WTC11 (cell line): ENCODE data around the gene FOXP1. TPM values are rescaled to one million over a fixed set of nuclear protein-coding genes. Genes with fewer than 3 reads are reported as not detected.

Source experiments
- ATAC-seq: fragments of 200-7000 bp; cut with Tn5 transposase; 2 replicates; pipeline ENCODE4 v1.10.0; 2021; ENCODE audit warnings: mild to moderate bottlenecking, moderate library complexity
- CTCF ChIA-PET: fragments of 300-600 bp; sonication (Branson Sonifier 250); formaldehyde crosslinking; loops from one replicate; lab custom pipeline; 2021; ENCODE audit warnings: antibody characterized with exemption; lab: Charles Lee
- POLR2A ChIA-PET: fragments of 350-600 bp; sonication (Branson Sonifier 250); formaldehyde crosslinking; loops from one replicate; lab custom pipeline; 2021; ENCODE audit warnings: antibody characterized with exemption; lab: Charles Lee
- DNase-seq: peaks from one replicate; pipeline ENCODE4 v3.0.0; 2021; ENCODE audit warnings: low spot score
- H3K27ac Mint-ChIP-seq: 2 replicates; pipeline ENCODE4 v1.8.0; 2021; ENCODE audit warnings: mixed read lengths
- H3K27me3 Mint-ChIP-seq: 2 replicates; pipeline ENCODE4 v1.8.0; 2021; ENCODE audit warnings: low read depth, mild to moderate bottlenecking, moderate library complexity, mixed read lengths
- H3K36me3 Mint-ChIP-seq: 2 replicates; pipeline ENCODE4 v1.8.0; 2021; ENCODE audit warnings: mixed read lengths
- H3K4me1 Mint-ChIP-seq: 2 replicates; pipeline ENCODE4 v1.8.0; 2022; ENCODE audit warnings: mixed read lengths
- H3K4me3 Mint-ChIP-seq: 2 replicates; pipeline ENCODE4 v1.8.0; 2021; ENCODE audit warnings: mild to moderate bottlenecking, moderate library complexity, mixed read lengths
- H3K9me3 Mint-ChIP-seq: 2 replicates; pipeline ENCODE4 v1.8.0; 2021; ENCODE audit warnings: mixed read lengths
- CREM ChIP-seq: sonication (generic); formaldehyde crosslinking; IDR thresholded peaks from 2 replicates; pipeline ENCODE4 v1.8.1; 2022; ENCODE audit warnings: mild to moderate bottlenecking, missing genetic modification reagents, moderate library complexity
- ELF4 ChIP-seq: sonication (generic); formaldehyde crosslinking; IDR thresholded peaks from 2 replicates; pipeline ENCODE4 v1.8.1; 2022; ENCODE audit warnings: low read depth, mild to moderate bottlenecking, moderate library complexity, missing genetic modification reagents
- EMX1 ChIP-seq: fragments of 250-450 bp; sonication (Bioruptor Pico); IDR thresholded peaks from 2 replicates; pipeline ENCODE4 v1.8.0; 2021; ENCODE audit warnings: mild to moderate bottlenecking
- ESRRA ChIP-seq: sonication (generic); formaldehyde crosslinking; IDR thresholded peaks from 2 replicates; pipeline ENCODE4 v1.8.1; 2022; ENCODE audit warnings: mild to moderate bottlenecking, missing genetic modification reagents, borderline replicate concordance
- FOXJ3 ChIP-seq: sonication (generic); formaldehyde crosslinking; IDR thresholded peaks from 2 replicates; pipeline ENCODE4 v1.9.0; 2021; ENCODE audit warnings: missing genetic modification reagents, mild to moderate bottlenecking, borderline replicate concordance
- FOXP1 ChIP-seq: sonication (generic); formaldehyde crosslinking; IDR thresholded peaks from 2 replicates; pipeline ENCODE4 v1.8.0; 2022; ENCODE audit warnings: missing genetic modification reagents, mild to moderate bottlenecking, moderate library complexity, borderline replicate concordance
- GTF2I ChIP-seq: fragments of 250-450 bp; sonication (Bioruptor Pico); conservative IDR thresholded peaks from 2 replicates; pipeline ENCODE4 v1.4.0; 2021; ENCODE audit warnings: mild to moderate bottlenecking
- MYBL2 ChIP-seq: sonication (generic); formaldehyde crosslinking; IDR thresholded peaks from 2 replicates; pipeline ENCODE4 v1.8.1; 2023; ENCODE audit warnings: mild to moderate bottlenecking, moderate library complexity, missing genetic modification reagents
- RELA ChIP-seq: sonication (generic); formaldehyde crosslinking; IDR thresholded peaks from 2 replicates; pipeline ENCODE4 v1.8.1; 2022; ENCODE audit warnings: missing genetic modification reagents, mild to moderate bottlenecking, borderline replicate concordance
- SMAD3 ChIP-seq: sonication (generic); formaldehyde crosslinking; IDR thresholded peaks from 2 replicates; pipeline ENCODE4 v1.8.0; 2022; ENCODE audit warnings: missing genetic modification reagents, mild to moderate bottlenecking, borderline replicate concordance
- ZNF121 ChIP-seq: sonication (generic); formaldehyde crosslinking; IDR thresholded peaks from 2 replicates; pipeline ENCODE4 v1.8.0; 2023; ENCODE audit warnings: missing genetic modification reagents
- ZNF317 ChIP-seq: sonication (generic); formaldehyde crosslinking; IDR thresholded peaks from 2 replicates; pipeline ENCODE4 v1.8.1; 2023; ENCODE audit warnings: low read depth, mild to moderate bottlenecking, moderate library complexity, missing genetic modification reagents, borderline replicate concordance
- ZNF416 ChIP-seq: fragments of 250-450 bp; sonication (Bioruptor Pico); IDR thresholded peaks from 2 replicates; pipeline ENCODE4 v1.9.0; 2021; ENCODE audit warnings: mild to moderate bottlenecking, inconsistent platforms
- ZNF671 ChIP-seq: fragments of 250-450 bp; sonication (Bioruptor Pico); IDR thresholded peaks from 2 replicates; pipeline ENCODE4 v1.8.0; 2021; ENCODE audit warnings: mild to moderate bottlenecking
- total RNA-seq: library from RNA; stranded (reverse); gene quantifications from 3 replicates; pipeline ENCODE4 v1.2.3, GENCODE V29; 2021
- TF ChIP-seq, protein P1 (sequence below): sonication (generic); formaldehyde crosslinking; IDR thresholded peaks from 2 replicates; pipeline ENCODE4 v1.8.1; 2023; ENCODE audit warnings: mild to moderate bottlenecking, missing genetic modification reagents, borderline replicate concordance
- TF ChIP-seq, protein P2 (sequence below): sonication (generic); formaldehyde crosslinking; IDR thresholded peaks from 2 replicates; pipeline ENCODE4 v1.8.1; 2022; ENCODE audit warnings: mild to moderate bottlenecking, moderate library complexity, missing genetic modification reagents
- TF ChIP-seq, protein P3 (sequence below): sonication (generic); formaldehyde crosslinking; conservative IDR thresholded peaks from 2 replicates; pipeline ENCODE4 v1.8.1; 2023; ENCODE audit warnings: mild to moderate bottlenecking, low read depth, missing genetic modification reagents, moderate library complexity
- TF ChIP-seq, protein P4 (sequence below): sonication (generic); formaldehyde crosslinking; IDR thresholded peaks from 2 replicates; pipeline ENCODE4 v1.8.0; 2022; ENCODE audit warnings: mild to moderate bottlenecking, missing genetic modification reagents
- TF ChIP-seq, protein P5 (sequence below): sonication (generic); formaldehyde crosslinking; IDR thresholded peaks from 2 replicates; pipeline ENCODE4 v1.8.0; 2023; ENCODE audit warnings: missing genetic modification reagents, mild to moderate bottlenecking, borderline replicate concordance
- TF ChIP-seq, protein P6 (sequence below): sonication (generic); formaldehyde crosslinking; IDR thresholded peaks from 2 replicates; pipeline ENCODE4 v1.8.1; 2023; ENCODE audit warnings: mild to moderate bottlenecking, missing genetic modification reagents

FOXP1 gene
- total RNA-seq, 1 experiment from 2014 or later, result 25.8 TPM

DNA sequence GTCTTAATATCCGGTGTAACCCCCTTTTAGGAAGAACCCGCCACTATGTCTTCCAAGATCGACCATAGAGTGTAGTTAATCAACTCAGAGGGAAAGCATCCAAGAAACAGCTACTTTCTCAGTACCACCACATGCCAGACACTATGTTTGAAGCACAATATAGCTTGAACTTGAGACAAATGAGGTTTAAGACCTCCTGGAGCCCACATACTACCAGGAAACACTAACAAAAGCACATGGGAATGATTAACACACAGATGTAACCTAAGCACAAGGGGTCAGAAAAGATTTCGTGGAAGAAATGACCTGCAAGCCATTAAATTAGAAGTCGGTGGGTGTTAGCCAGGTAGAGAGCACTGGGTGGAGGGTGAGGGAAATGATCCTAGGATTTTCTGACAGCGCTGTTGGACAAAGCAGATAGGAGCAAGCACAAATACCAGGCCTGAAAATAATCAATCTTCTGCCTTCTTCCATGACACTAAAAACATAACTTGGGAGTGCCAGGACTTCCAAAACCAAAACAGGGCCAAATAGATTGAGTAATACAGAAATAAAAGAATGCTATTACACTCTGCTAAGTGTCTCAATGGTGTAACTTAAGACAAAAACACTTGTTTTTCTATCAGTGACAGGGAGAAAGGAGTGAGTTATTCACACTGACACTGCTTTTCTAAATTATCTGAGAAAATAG is 213.7 kb downstream of the FOXP1 start (continued):
- TF ChIP-seq, protein P1, sequence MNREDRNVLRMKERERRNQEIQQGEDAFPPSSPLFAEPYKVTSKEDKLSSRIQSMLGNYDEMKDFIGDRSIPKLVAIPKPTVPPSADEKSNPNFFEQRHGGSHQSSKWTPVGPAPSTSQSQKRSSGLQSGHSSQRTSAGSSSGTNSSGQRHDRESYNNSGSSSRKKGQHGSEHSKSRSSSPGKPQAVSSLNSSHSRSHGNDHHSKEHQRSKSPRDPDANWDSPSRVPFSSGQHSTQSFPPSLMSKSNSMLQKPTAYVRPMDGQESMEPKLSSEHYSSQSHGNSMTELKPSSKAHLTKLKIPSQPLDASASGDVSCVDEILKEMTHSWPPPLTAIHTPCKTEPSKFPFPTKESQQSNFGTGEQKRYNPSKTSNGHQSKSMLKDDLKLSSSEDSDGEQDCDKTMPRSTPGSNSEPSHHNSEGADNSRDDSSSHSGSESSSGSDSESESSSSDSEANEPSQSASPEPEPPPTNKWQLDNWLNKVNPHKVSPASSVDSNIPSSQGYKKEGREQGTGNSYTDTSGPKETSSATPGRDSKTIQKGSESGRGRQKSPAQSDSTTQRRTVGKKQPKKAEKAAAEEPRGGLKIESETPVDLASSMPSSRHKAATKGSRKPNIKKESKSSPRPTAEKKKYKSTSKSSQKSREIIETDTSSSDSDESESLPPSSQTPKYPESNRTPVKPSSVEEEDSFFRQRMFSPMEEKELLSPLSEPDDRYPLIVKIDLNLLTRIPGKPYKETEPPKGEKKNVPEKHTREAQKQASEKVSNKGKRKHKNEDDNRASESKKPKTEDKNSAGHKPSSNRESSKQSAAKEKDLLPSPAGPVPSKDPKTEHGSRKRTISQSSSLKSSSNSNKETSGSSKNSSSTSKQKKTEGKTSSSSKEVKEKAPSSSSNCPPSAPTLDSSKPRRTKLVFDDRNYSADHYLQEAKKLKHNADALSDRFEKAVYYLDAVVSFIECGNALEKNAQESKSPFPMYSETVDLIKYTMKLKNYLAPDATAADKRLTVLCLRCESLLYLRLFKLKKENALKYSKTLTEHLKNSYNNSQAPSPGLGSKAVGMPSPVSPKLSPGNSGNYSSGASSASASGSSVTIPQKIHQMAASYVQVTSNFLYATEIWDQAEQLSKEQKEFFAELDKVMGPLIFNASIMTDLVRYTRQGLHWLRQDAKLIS, result no peak
- TF ChIP-seq CREM (CRISPR knock-in tag) (no peak), ZNF317 (CRISPR knock-in tag) (no peak), ELF4 (CRISPR knock-in tag) (no peak), FOXJ3 (CRISPR knock-in tag) (no peak), SMAD3 (CRISPR knock-in tag) (no peak)

DNA sequence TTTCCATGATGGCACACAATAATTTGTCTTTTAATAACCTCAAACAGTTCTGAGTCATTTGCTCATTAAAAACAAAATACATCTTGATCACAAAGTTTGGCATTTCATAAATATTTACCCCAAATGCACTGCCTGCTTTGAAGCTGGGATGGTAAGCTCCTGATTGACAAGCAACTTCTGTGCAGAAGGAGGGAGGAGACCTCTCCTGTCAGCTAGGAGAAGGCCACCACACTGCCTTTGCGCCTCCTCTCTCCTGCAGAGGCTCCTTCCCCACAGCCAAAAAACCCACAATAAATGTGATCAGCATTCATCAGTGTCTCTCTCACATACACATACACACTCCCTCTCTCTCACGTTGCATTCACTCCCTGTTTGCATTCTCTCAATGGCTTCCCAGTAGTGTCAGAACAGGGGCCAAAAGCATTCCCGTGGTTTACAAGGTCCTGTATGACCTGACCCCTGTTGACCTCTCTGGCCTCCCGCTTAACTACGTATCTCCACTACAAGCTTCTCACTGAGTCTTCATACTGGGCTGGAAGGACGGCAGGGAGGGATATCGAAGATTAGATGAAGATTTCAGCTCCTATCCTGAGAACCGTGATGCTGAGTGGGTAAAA is 216.4 kb downstream of the FOXP1 start:
- POLR2A ChIA-PET, result no interaction called here
- CTCF ChIA-PET, result no interaction called here
- Mint-ChIP-seq H3K4me1 (peaks cover 19% of the 10 kb centered on the region), H3K27ac (no peak overlapping the region), H3K4me3 (no peak overlapping the region), H3K27me3 (no peaks in the 10 kb centered on the region), H3K9me3 (0 out of 2 replicates have a peak, but pooled peaks cover 4% of the 10 kb centered on the region), H3K36me3 (no peaks in the 10 kb centered on the region)
- DNase-seq (no peak), ATAC-seq (peak; percentile 44; the same call in 1 of the 2 replicates)
- TF ChIP-seq ZNF416 (CRISPR knock-in tag) (no peak), FOXP1 (CRISPR knock-in tag) (no peak), ESRRA (no peak), GTF2I (CRISPR knock-in tag) (no peak), RELA (CRISPR knock-in tag) (no peak), MYBL2 (CRISPR knock-in tag) (no peak), ZNF121 (no peak), ZNF671 (CRISPR knock-in tag) (no peak), EMX1 (no peak)
- TF ChIP-seq, protein P2, sequence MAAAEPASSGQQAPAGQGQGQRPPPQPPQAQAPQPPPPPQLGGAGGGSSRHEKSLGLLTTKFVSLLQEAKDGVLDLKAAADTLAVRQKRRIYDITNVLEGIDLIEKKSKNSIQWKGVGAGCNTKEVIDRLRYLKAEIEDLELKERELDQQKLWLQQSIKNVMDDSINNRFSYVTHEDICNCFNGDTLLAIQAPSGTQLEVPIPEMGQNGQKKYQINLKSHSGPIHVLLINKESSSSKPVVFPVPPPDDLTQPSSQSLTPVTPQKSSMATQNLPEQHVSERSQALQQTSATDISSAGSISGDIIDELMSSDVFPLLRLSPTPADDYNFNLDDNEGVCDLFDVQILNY (CRISPR knock-in tag), result no peak
- TF ChIP-seq, protein P3, sequence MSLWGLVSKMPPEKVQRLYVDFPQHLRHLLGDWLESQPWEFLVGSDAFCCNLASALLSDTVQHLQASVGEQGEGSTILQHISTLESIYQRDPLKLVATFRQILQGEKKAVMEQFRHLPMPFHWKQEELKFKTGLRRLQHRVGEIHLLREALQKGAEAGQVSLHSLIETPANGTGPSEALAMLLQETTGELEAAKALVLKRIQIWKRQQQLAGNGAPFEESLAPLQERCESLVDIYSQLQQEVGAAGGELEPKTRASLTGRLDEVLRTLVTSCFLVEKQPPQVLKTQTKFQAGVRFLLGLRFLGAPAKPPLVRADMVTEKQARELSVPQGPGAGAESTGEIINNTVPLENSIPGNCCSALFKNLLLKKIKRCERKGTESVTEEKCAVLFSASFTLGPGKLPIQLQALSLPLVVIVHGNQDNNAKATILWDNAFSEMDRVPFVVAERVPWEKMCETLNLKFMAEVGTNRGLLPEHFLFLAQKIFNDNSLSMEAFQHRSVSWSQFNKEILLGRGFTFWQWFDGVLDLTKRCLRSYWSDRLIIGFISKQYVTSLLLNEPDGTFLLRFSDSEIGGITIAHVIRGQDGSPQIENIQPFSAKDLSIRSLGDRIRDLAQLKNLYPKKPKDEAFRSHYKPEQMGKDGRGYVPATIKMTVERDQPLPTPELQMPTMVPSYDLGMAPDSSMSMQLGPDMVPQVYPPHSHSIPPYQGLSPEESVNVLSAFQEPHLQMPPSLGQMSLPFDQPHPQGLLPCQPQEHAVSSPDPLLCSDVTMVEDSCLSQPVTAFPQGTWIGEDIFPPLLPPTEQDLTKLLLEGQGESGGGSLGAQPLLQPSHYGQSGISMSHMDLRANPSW (CRISPR knock-in tag), result no peak
- TF ChIP-seq, protein P4, sequence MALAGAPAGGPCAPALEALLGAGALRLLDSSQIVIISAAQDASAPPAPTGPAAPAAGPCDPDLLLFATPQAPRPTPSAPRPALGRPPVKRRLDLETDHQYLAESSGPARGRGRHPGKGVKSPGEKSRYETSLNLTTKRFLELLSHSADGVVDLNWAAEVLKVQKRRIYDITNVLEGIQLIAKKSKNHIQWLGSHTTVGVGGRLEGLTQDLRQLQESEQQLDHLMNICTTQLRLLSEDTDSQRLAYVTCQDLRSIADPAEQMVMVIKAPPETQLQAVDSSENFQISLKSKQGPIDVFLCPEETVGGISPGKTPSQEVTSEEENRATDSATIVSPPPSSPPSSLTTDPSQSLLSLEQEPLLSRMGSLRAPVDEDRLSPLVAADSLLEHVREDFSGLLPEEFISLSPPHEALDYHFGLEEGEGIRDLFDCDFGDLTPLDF (CRISPR knock-in tag), result no peak
- TF ChIP-seq, protein P5, sequence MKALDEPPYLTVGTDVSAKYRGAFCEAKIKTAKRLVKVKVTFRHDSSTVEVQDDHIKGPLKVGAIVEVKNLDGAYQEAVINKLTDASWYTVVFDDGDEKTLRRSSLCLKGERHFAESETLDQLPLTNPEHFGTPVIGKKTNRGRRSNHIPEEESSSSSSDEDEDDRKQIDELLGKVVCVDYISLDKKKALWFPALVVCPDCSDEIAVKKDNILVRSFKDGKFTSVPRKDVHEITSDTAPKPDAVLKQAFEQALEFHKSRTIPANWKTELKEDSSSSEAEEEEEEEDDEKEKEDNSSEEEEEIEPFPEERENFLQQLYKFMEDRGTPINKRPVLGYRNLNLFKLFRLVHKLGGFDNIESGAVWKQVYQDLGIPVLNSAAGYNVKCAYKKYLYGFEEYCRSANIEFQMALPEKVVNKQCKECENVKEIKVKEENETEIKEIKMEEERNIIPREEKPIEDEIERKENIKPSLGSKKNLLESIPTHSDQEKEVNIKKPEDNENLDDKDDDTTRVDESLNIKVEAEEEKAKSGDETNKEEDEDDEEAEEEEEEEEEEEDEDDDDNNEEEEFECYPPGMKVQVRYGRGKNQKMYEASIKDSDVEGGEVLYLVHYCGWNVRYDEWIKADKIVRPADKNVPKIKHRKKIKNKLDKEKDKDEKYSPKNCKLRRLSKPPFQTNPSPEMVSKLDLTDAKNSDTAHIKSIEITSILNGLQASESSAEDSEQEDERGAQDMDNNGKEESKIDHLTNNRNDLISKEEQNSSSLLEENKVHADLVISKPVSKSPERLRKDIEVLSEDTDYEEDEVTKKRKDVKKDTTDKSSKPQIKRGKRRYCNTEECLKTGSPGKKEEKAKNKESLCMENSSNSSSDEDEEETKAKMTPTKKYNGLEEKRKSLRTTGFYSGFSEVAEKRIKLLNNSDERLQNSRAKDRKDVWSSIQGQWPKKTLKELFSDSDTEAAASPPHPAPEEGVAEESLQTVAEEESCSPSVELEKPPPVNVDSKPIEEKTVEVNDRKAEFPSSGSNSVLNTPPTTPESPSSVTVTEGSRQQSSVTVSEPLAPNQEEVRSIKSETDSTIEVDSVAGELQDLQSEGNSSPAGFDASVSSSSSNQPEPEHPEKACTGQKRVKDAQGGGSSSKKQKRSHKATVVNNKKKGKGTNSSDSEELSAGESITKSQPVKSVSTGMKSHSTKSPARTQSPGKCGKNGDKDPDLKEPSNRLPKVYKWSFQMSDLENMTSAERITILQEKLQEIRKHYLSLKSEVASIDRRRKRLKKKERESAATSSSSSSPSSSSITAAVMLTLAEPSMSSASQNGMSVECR (CRISPR knock-in tag), result no peak
- TF ChIP-seq, protein P6, sequence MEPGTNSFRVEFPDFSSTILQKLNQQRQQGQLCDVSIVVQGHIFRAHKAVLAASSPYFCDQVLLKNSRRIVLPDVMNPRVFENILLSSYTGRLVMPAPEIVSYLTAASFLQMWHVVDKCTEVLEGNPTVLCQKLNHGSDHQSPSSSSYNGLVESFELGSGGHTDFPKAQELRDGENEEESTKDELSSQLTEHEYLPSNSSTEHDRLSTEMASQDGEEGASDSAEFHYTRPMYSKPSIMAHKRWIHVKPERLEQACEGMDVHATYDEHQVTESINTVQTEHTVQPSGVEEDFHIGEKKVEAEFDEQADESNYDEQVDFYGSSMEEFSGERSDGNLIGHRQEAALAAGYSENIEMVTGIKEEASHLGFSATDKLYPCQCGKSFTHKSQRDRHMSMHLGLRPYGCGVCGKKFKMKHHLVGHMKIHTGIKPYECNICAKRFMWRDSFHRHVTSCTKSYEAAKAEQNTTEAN (CRISPR knock-in tag), result no peak
